SK-N-SH (cell line): ENCODE results near the gene SSUH2.

Experiments used
- CTCF ChIP-seq: fragments of 200-600 bp; sonication (generic); IDR thresholded peaks from 2 replicates; pipeline ENCODE4 v1.6.1; 2017; ENCODE audit warnings: antibody characterized with exemption, mild to moderate bottlenecking, moderate library complexity
- EZH2phosphoT487 ChIP-seq: fragments of 200-600 bp; sonication (generic); IDR thresholded peaks from 2 replicates; pipeline ENCODE4 v1.6.1; 2017; ENCODE audit warnings: low read depth, mixed run types, mild to moderate bottlenecking, antibody characterized with exemption, moderate library complexity, borderline replicate concordance
- RAD21 ChIP-seq: IDR thresholded peaks from 2 replicates; pipeline ENCODE4 v1.6.1; 2012; ENCODE audit warnings: mild to moderate bottlenecking, low read length

DNA sequence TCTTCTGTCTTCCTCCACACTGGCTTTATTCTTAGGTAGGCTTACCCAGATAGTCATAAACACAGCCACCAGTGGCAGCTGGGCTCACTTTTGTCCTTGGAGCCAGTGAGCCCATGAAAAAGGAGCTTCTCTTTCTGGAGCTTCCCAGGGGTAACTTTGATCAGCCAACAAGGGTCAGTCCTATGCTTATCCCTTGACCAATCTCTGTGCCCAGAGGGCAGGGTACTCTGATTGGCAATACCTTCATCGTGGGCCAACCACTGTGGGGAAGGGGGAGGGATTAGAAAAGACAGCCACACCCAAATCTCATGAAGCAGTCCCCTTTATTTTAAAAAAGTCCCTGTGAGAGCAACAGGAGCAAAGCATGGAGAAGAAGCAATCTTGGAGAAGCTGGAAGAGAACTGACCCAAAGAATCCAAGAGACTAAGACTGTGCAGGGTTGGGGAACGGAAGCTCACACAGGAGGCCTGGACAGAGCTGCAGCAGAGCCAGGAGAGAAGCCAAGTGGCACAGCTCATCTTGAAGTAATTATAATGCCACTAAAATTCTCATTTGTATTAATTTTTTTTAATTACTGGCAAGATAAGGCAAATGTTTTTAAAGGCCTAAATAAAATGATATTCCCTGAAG lies 70.4 kb downstream of the SSUH2 start:
- TF ChIP-seq CTCF (no peak), EZH2phosphoT487 (no peak), RAD21 (no peak)
